Adipocyte (in vitro differentiated cells): ENCODE results near the gene CAPN14.

Experiments used
- DNase-seq: peaks from one replicate; pipeline ENCODE4 v3.0.0-alpha.2; 2015; ENCODE audit warnings: low read depth
- H3K27me3 ChIP-seq: replicated peaks from 2 replicates; pipeline ENCODE4 v1.7.0; 2013; ENCODE audit warnings: mild to moderate bottlenecking, low read length, moderate library complexity; ENCODE audit not compliant: control insufficient read depth, insufficient read depth
- H3K36me3 ChIP-seq: 2 replicates; pipeline ENCODE4 v1.7.0; 2013; ENCODE audit warnings: low read length, mild to moderate bottlenecking, moderate library complexity; ENCODE audit not compliant: control insufficient read depth, insufficient read depth, severe bottlenecking
- H3K4me1 ChIP-seq: 2 replicates; pipeline ENCODE4 v1.7.0; 2013; ENCODE audit warnings: mild to moderate bottlenecking, low read length, moderate library complexity; ENCODE audit not compliant: control insufficient read depth, insufficient read depth
- H3K4me3 ChIP-seq: 2 replicates; pipeline ENCODE4 v1.7.0; 2013; ENCODE audit warnings: mild to moderate bottlenecking, low read length, moderate library complexity
- H3K9ac ChIP-seq: 2 replicates; pipeline ENCODE4 v1.7.0; 2013; ENCODE audit warnings: mild to moderate bottlenecking, low read length, moderate library complexity
- H3K9me3 ChIP-seq: 2 replicates; pipeline ENCODE4 v1.7.0; 2013; ENCODE audit warnings: mild to moderate bottlenecking, low read length, moderate library complexity; ENCODE audit not compliant: control insufficient read depth

CAPN14 gene, protein sequence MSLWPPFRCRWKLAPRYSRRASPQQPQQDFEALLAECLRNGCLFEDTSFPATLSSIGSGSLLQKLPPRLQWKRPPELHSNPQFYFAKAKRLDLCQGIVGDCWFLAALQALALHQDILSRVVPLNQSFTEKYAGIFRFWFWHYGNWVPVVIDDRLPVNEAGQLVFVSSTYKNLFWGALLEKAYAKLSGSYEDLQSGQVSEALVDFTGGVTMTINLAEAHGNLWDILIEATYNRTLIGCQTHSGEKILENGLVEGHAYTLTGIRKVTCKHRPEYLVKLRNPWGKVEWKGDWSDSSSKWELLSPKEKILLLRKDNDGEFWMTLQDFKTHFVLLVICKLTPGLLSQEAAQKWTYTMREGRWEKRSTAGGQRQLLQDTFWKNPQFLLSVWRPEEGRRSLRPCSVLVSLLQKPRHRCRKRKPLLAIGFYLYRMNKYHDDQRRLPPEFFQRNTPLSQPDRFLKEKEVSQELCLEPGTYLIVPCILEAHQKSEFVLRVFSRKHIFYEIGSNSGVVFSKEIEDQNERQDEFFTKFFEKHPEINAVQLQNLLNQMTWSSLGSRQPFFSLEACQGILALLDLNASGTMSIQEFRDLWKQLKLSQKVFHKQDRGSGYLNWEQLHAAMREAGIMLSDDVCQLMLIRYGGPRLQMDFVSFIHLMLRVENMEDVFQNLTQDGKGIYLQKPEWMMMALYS

GRCh38 chr2:31217465-31218200 lies at the start of gene CAPN14:
TSS of gene CAPN14 (minus strand) at chr2:31217515. CDS start at chr2:31205447, 12,068 bp downstream.
- H3K27me3 ChIP-seq, result peaks cover 47% of the 10 kb centered on the region
- no peaks in the 10 kb centered on the region for H3K36me3 ChIP-seq
- H3K9me3 ChIP-seq, result no peaks in the 10 kb centered on the region
- H3K4me1 ChIP-seq, result no peaks in the 10 kb centered on the region
- H3K4me3 ChIP-seq, result no peak within 1 kb of the TSS
- H3K9ac ChIP-seq, result no peak within 1 kb of the TSS
- no peak for DNase-seq

DNA sequence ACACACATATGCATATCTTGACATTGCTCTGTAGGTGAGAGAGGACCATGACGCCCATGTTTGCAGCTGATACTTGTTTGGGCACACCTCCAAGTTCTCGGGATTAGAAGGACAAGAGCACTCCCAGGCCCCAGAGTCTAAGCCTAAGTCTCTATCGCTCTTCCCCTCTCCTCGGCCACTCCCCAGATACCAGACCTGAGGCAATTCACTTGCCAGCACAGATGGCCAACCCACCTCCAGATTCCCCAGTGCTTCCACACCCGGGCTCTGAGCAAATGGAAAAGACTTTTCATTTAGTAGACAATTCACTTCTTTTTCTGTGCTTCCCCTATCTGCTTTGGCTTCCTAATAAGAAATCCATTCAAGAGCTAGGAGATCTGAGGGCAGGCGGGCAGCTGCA lies 49.5 kb upstream of the CAPN14 start:
- Histone ChIP-seq H3K36me3 (no peaks in the 10 kb centered on the region), H3K4me1 (peaks cover 16% of the 10 kb centered on the region), H3K4me3 (no peak overlapping the region), H3K9me3 (no peaks in the 10 kb centered on the region), H3K27me3 (no peaks in the 10 kb centered on the region), H3K9ac (no peak overlapping the region)
- DNase-seq, result no peak

DNA sequence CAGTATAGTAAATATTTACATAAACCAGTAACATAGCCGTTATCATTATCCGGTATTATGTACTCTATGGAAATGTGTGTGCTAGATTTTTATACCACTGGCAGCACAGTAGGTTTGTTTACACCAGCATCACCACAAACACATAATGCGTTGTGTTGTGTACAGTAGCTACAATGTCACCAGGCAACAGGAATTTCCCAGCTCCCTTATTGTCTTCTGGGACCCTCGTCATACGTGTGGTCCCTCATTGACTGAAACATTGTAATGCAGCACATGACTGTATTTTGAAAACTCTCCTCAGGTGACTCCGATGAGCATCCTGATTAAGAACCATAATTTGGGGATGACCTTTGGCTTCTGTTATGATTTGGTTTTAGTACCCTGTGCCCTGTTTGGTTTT lies 47.9 kb upstream of the CAPN14 start:
- H3K36me3 ChIP-seq, result no peaks in the 10 kb centered on the region
- no peaks in the 10 kb centered on the region for H3K9me3 ChIP-seq
- no peak overlapping the region for H3K4me3 ChIP-seq
- H3K27me3 ChIP-seq, result no peaks in the 10 kb centered on the region
- no peak overlapping the region for H3K9ac ChIP-seq
- H3K4me1 ChIP-seq, result peaks cover 16% of the 10 kb centered on the region
- no peak for DNase-seq

- Histone ChIP-seq H3K9ac (no peak overlapping the region), H3K27me3 (no peaks in the 10 kb centered on the region), H3K4me1 (peaks cover 9% of the 10 kb centered on the region), H3K9me3 (no peaks in the 10 kb centered on the region), H3K4me3 (no peak overlapping the region), H3K36me3 (no peaks in the 10 kb centered on the region)
- no peak for DNase-seq
Measured at GRCh38 chr2:31263636-31264190, 46.4 kb upstream of the CAPN14 start.

GRCh38 chr2:31260870-31261269 lies 43.6 kb upstream of the CAPN14 start:
- no peak overlapping the region for H3K4me3 ChIP-seq
- no peaks in the 10 kb centered on the region for H3K9me3 ChIP-seq
- DNase-seq, result no peak
- H3K4me1 ChIP-seq, result peaks cover 9% of the 10 kb centered on the region
- H3K9ac ChIP-seq, result no peak overlapping the region
- H3K36me3 ChIP-seq, result no peaks in the 10 kb centered on the region
- H3K27me3 ChIP-seq, result no peaks in the 10 kb centered on the region

- DNase-seq, result no peak
- Histone ChIP-seq H3K9me3 (no peaks in the 10 kb centered on the region), H3K27me3 (no peaks in the 10 kb centered on the region), H3K4me3 (no peak overlapping the region), H3K9ac (no peak overlapping the region), H3K36me3 (no peaks in the 10 kb centered on the region), H3K4me1 (peaks cover 9% of the 10 kb centered on the region)
Measured at GRCh38 chr2:31259075-31259474, 41.8 kb upstream of the CAPN14 start.

GRCh38 chr2:31258351-31258750 lies 41.0 kb upstream of the CAPN14 start:
- no peak for DNase-seq
- no peaks in the 10 kb centered on the region for H3K27me3 ChIP-seq

GRCh38 chr2:31256611-31257382 lies 39.5 kb upstream of the CAPN14 start:
- H3K4me3 ChIP-seq, result no peak overlapping the region
- no peaks in the 10 kb centered on the region for H3K27me3 ChIP-seq

More at GRCh38 chr2:31258351-31258750, 41.0 kb upstream of the CAPN14 start:
- Histone ChIP-seq H3K9me3 (no peaks in the 10 kb centered on the region), H3K36me3 (no peaks in the 10 kb centered on the region), H3K9ac (no peak overlapping the region), H3K4me1 (peaks cover 3% of the 10 kb centered on the region), H3K4me3 (no peak overlapping the region)

DNA sequence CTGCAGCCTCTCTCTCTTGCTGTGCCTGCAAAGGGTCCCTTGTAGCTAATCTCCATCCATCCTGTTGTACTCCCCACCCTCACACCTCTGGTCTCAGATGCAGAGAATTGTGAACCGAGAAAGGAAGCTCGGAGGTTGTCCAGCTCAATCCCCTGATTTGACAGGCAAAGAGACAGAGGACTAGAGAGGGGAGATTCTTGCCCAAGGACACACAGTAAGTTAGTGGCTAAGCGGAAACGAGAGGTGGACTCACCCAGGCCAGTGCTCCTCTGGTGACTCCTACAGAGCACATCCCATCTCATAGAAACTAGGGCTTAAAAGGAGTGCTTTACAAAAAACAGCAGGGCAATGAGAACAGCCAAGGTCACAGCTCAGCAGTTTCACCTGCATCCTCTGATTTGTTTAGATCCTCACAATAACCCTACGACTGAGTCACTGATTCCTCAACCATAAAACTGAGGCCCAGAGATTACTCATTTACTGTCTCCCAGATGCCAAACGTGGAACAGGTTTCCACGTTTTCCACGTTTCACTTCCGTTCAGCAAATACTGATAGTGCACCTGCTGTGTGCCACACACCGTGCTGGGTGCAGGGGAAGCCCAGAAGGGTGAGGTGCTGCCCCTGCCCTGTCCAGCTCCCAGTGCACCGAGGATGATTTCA lies 38.7 kb upstream of the CAPN14 start:
- no peak overlapping the region for H3K4me3 ChIP-seq
- DNase-seq, result no peak

More at GRCh38 chr2:31256611-31257382, 39.5 kb upstream of the CAPN14 start:
- H3K9me3 ChIP-seq, result no peaks in the 10 kb centered on the region
- no peak for DNase-seq
- no peaks in the 10 kb centered on the region for H3K36me3 ChIP-seq
- H3K9ac ChIP-seq, result no peak overlapping the region
- H3K4me1 ChIP-seq, result no peaks in the 10 kb centered on the region

More for the DNA sequence above, 38.7 kb upstream of the CAPN14 start:
- H3K9me3 ChIP-seq, result no peaks in the 10 kb centered on the region
- H3K9ac ChIP-seq, result no peak overlapping the region
- H3K4me1 ChIP-seq, result no peaks in the 10 kb centered on the region
- no peaks in the 10 kb centered on the region for H3K27me3 ChIP-seq
- H3K36me3 ChIP-seq, result no peaks in the 10 kb centered on the region
